Activated CD8-positive, alpha-beta memory T cell treated with anti-CD3 and anti-CD28 coated beads, Interleukin-2, amount 50 U/mL, for 48 hours (primary cell): ENCODE data around the gene PPFIBP1.
"Not testable (repeated sequence)": the region's sequence is repeated elsewhere in the genome, so short reads cannot be mapped to it uniquely, and the experiment has no call there.

Experiments
- DNase-seq: peaks from one replicate; pipeline ENCODE4 v3.0.0-alpha.2; 2020

Gene PPFIBP1

DNA sequence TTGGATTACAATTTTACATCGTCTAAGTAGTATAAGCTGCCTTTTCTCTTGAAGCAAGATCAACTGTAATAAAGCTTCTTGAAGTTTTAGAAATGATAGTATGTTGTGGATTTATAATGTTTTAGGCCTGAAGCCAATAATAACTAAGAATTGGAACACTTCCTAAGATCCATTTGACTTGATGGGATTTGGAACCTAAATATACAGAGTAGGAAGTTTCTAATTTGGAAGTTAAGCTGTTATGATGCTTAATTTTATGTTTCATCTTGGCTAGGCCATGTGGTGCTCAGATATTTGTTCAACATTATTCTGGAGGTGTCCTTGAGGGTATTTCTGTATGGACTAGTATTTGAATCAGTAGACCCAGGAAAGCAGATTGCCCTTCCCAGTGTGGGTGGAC is 74.9 kb downstream of the PPFIBP1 start:
- not testable (repeated sequence) for DNase-seq

DNA sequence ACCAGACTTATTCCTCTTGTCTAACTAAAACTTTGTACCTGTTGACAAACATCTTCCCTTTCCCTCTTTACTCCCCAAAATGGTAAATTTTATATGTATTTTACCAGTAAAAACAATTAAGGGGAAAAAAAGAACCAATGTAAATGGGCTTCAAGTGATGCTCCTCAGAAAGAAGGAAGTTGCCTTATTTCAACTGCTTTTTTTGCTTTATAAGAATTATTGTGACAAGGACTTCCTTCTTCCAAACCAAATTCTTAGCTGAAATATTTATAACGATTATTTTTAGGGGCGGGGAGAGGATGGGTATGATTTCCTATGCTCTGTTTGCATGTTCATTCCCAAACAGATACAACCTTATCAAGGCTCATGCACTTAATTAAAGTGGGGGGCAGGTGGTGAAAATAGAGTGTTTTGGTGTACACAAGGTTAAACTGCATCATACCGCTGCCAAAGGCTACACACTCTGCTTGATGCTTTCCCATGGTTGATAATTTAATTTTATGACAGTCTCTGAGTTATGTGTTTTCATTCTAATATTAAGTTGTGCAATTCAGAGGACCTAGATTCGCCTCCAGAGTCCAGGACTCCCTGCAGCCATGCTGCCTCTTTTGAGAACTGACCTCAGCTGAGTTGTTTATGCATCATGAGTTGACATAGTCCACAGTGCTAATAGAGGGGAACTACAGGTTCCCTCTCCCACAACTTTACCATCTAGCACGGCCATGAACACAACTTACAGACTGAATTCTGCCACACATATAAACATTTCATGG is 77.2 kb downstream of the PPFIBP1 start:
- DNase-seq = not testable (repeated sequence)

DNA sequence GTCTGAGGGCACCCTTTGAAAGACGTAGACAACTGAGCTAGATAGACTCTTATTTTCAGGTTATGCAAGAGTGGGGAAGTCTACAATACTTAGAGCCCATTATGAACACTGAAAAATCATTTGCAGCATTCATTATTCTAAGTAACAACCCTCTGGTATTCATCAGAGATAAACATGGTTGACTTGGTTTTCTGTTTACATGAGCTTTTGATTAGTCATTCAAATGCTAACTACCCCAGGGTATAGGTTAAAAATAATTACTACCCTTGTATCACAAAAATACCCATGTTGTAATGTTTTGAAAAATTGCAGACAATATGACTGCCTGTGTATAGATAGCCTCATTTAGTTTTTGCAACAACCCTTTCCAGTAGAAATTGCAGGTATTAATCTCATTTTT is 78.5 kb downstream of the PPFIBP1 start:
- no peak for DNase-seq

DNA sequence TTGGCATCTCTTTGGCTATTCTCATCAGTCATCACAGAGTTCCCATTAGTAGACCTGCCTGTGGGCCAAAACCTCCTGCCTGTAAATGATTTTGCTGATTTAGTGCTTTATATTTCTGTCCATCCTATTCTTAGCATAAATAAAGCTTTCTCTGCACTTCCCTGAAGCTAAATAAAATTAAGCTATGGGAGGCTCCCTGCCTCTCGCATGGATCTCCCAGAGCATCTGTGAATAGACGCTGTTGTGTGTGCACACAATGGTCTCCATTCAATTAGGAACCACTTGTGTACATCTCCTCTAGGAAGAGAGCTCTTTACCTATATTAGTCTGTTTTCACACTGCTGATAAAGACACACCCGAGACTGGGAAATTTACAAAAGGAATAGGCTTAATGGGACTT is 80.4 kb downstream of the PPFIBP1 start:
- no peak for DNase-seq

DNA sequence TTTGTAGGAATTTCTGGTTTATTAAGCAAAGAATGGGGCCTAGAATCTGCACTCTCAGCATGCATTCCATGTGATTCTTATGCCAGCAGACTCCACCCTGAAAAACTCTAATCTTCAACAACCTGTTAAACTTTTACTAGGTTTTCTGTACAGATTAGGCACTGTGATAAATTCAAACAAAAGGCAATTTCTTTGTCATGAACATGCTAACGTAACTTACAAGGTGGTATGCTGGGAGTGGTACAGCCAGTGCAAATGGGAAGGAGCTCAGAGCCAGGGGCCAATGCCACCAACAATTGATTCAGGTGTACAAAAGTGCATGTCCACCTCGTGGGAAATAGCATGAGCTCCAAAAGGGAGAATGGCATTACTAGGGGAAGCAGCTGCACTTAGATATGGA is 83.0 kb downstream of the PPFIBP1 start:
- DNase-seq = no peak

DNA sequence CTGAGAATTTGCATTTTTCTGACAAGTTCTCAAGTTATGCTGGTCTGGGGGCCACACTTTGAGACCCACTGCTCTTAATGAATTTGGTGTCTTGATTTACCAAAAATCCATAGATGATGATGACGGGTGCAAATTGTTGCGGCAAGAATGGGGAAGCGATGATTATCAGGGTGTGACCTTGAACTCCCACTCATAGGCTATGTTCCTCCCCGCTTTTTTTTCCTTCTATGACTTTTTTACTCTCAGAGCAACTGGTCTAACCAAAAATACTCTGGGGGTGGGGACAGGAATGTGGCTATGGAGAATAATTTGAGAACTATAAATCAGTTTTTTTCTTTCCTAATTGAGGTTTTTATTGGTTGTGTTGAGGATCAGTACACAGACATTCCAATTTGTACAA is 83.6 kb downstream of the PPFIBP1 start:
- DNase-seq = no peak

DNA sequence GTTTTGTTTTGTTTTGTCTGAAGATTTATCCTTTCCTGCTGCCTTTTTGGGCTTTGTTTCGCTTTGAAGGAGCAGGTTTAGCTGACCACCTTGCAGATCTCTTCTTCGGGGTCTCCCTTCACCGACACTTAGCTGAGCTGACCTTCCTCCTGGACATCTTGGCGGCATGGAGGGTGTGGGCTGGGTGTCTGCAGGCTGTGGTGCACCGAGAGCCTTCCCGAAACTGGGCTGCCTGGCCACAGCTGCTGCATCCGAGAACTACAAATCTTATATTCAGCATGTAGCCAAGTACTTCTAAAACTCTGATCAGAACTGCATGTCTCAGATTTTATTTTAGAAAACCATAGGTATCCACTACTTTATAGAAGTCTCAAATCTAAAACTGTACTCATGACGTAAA is 84.9 kb downstream of the PPFIBP1 start:
- no peak for DNase-seq

DNA sequence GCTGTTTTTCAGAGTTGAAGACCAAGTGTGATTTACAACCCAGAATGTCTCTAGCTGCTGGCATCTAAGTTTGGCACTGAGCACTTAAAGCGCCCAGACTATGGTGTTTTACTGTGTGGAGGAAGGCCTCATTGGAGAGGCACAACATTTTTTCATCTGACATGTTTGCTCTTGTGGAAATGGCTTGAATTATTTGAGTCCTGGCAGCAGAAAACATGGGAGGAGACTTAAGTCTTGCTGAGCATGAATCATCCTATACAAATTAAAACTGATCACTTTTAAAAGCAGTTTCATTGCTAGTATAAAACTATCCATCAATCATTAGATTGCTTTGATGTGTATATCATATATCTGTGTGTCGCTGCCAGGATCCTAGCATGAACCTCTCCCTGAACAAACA is 86.4 kb downstream of the PPFIBP1 start:
- no peak for DNase-seq

DNA sequence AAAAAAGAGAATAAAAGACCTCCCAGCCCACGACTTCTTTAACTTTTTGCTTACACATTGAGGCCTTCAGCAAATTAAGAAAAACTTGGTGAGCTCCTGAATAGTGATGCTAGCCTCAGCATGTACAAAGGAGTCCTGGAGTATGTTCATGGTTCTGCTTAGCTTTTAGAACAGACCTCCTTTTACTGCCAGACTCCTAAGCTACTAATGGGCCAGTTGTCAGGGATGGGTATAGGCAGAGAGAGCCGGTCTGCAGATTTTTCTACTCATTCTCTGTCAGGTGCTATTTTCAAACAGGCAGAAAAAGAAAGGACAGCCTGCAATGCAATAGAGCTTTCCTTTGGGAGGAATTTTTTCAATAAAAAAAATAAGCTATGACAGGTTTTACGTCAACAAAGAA is 90.4 kb downstream of the PPFIBP1 start:
- DNase-seq = no peak

DNA sequence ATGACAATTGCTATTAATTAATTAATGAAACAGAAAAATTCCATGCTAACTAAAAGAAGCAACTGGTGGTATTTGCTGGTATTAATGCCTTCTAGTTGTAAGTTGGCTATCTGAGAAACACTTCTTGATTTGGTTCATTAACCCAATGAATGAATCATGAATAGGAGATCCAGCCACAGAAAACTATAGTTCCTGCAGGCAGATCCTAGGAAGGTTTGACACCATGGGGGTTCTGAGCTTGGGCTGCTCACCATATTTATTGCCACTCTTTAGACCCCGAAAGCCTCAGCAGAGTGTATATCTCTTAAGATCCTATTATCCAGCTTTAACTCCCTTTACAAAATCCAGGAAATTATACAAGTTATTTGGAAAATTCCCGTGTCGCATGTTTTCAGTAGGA is 90.9 kb downstream of the PPFIBP1 start:
- DNase-seq = no peak

DNA sequence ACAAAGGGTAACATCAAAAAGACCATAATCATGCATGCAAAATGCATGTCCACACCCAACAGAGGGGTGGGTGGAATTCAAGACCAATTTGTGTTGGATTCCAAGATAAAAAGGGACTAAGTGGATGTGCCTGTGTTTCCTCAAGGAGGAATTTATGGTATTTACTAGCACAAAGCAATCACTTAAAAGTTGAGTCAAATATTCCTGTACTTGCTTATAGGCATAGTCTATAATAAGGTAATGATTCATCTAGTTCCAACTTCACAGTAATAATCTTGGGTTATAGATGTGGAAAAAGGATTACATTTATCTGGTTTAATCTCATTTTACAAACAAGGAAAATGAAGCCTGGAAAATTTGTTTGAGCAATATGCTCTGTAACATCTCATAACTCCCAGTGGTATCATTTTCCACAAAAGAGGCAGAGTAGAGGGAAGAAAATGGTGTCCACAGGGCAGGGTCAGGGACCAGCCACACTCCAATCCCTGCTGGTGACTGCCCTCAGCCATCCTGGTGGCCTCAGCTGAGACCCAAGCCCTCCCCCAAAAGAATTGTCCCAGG is 91.4 kb downstream of the PPFIBP1 start:
- DNase-seq = no peak

DNA sequence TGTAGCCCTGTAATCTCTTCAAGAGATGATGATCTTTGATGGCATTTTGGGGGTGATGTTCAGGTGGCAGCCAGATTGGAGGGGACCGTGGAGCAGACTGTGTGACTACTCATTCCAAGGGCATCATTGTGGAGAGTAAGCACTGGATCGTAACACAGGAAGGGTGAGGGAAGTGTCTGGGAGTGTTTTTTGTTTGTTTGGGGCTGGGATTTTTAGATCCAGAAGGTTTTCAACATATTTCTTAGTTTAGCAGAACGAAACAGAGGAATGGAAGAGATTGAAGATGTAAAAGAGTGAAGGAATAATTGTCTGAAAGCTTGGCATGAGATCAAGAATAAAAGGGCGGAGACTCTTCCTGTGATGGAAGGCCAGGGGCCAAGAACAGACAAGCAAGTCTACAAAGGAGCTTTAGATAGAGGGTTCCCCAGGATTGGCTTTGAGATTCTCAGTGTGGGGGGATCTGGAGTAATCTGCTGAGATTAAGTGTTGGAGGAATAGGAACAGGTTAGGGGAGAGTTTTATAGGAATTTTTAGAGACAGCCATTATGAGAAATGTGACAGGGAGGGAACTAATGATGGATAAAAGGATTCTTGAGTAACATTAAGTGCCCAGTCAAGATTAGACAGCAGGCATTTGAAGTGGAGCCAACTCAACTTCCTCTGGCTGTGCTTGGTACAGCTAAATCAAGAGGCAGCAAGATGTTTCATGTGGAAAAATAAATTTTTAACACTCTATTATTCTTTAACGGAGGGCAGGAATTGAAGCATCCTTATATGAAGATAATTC is 92.5 kb downstream of the PPFIBP1 start:
- no peak for DNase-seq

DNA sequence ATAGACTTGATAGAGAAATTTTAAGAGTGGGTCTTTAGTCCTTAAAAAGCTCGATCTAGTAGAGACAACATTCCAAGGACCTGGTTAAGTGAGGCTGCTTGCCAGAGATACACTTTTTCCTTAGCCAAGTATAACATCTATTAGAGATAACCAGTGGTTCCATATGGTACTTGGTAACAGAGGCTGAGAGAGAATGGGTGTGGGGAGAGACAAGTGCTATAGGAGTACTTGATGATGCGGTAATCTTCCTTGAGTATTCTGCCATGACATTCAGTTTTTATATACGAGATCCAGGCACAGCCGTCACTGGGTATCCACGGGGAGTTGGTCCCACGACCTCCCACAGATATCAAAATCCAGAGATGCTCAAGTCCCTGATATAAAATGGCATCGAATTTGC is 94.8 kb downstream of the PPFIBP1 start:
- no peak for DNase-seq

DNA sequence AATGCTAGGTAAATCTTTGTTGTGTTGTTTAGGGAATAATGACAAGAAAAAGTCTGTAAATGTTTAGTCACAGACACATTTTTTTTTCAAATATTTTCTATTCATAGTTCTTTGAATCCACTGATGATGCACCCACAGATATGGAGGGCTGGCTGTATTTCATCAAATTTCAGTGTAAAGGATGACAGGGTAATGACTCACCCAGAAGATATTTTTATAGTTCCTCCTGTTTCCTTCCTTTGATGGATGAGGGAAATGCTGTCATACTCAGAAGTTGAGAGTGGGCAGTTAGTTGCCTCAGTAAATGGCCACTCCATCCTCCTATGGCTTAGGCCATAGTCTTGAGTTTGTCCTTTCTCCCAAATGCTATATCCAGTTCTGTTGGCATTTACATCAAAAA is 95.3 kb downstream of the PPFIBP1 start:
- DNase-seq = no peak

DNA sequence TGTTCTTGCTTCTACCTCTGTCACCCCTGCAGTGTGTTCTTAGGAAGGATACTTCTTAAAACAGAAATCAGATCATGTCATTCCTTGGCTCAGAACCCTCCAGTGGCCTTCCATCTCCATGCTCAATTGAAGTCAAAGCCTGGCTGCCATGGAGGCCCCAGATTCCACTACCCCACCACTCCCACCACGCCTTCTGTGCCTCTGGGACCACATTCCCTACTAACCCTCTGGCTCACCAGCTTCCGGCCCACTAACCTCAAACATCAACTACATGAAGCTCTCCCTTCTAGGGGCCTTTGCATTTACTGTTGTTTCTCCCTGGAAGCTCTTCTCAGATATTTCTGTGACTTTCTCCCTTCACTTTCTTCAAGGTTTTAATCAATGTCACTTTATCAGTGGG is 96.1 kb downstream of the PPFIBP1 start:
- DNase-seq = no peak

DNA sequence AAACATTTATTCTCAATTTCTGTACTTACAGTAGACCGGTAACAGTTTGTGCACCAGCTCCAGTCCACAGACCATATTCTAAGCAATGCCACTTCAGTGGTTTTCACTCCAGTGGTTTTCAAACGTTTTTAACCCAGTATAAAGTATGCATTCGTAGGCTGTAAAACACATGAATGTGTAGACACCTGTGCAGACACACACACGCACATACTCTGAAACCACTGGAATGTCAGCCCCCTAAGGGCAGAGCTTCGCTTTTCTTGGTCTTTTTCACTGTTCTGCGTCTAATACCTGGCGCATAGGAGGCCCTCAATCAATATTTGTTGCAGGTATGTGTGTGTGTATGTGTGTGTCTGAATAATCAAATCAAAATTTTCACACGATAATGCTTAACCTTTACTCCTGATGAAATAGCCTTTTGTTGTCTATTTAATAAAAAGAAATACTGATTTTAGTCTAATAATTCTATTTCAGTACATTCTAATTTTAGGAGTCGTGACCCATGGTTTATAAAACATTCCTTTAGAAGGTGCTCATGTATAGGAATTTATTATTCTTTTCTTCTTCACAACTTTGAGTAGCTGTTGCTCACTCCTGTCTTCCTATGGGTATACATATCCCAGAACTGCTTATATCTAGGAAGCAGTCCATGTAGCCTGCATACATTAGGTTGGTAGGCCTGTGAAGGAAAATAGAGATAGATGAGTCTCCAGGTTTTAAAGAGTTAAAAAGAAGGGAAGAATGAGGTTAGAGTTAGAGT is 98.6 kb downstream of the PPFIBP1 start:
- DNase-seq = no peak

DNA sequence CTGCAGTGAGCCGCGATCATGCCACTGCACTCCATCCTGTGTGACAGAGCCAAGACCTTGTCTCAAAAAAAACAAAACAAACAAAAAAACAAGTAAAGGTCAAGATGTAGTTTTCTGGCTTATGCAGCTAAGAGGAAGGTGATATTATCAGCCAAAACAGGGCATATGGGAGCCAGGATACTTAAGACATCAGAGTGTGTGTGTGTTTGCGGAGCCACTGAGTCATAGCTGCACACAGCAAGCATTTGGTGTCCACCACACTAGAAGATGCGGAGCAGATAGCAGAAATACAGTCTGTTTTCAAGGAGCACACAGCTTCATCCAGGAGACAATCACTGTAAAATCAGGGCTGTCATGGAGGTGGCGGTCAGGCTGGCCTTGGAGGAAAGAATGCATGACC is 99.6 kb downstream of the PPFIBP1 start:
- DNase-seq = no peak

DNA sequence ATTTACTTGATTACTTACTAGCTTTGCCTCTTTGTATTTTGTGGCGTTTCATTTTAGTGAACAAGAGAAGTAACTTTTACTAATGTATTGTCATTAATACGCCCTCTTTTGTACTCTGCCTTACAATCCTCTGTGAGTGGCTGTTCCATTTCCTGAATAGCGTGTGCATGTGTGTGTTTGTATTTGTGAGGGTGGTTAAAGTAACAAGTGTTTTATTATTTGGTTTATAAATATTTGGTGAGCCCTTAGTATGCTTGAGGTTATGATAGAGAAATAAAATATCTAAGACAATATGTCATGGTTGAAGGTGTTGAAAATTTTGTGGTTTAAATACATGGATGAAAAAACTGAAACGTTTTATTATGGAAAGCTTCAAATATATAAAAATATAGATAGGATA is 100.6 kb downstream of the PPFIBP1 start:
- no peak for DNase-seq

DNA sequence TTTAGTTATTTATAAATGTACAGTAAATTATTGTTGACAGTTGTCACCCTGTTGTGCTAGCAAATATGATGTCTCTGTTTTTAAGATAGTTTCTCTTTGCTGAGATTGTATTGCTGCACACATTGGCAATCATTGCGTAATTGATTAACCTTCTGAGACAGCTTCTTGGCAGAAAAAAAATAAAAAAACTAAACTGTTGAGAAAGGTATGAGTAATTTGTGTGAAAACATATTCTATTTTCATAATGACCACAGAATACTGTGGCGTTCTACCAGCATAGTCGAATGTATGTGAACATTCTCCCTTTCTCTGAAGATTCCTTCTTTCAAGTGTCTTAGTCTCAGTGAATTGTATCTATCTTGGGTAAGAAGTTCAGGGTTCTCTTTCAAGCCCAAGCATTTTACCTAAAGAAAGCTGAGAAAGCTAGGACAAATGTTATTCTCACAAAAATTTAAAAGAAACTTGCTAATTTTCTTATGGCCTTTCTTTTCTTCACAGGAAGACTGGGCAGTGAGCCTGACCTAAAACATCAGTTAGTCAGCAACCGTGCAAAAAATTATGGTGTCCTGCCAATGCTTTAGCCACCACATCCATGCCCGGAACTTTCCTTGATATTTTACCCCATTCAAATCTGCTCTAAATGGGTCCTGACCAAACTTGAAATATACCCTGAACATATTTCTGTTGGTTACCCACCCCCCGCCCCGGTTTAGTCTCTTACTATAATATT is 103.3 kb downstream of the PPFIBP1 start:
- no peak for DNase-seq

DNA sequence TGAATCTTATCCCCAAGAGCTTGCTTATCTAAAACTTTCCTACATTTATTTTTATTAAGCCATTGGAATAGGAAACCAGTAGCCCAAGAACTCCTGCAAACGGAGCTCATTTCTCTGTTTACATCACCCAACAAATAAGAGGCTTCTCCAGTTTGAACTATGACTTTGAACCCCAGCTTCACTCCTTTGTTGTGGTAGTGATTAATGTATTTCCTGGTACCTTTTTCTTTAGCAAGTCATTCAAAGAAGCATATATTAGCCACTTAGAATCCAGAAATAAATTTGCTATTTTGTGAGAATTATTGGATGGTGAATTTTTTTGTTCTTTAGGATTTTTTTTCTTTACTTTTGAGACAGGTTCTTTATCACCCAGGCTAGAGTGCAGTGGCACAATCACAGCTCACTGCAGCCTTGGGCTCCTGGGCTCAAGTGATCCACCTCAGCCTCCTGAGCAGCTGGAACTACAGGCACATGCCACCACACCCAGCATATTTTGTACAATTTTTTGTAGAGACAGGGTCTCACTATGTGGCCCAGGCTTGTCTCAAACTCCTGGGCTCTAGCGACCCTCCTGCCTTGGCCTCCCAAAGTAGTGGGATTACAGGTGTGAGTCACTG is 104.0 kb downstream of the PPFIBP1 start:
- DNase-seq = not testable (repeated sequence)

DNA sequence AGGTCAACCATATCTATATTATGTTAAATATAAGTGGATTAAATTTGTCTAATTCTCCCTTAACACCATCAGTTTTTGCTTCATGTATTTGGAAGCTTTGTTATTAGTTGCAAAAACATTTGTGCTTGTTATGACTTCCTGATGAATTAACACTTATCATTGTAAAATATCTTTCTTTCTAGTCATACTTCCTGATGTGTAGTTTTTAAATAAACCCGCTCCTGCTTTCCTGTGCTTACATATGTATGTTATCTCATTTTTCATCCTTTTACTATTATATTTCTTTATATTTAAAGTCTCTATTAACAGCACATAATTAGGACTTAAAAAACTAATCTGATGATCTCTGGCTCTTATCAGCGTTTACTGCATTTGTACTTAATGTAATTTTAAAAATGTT is 106.2 kb downstream of the PPFIBP1 start:
- DNase-seq = not testable (repeated sequence)

DNA sequence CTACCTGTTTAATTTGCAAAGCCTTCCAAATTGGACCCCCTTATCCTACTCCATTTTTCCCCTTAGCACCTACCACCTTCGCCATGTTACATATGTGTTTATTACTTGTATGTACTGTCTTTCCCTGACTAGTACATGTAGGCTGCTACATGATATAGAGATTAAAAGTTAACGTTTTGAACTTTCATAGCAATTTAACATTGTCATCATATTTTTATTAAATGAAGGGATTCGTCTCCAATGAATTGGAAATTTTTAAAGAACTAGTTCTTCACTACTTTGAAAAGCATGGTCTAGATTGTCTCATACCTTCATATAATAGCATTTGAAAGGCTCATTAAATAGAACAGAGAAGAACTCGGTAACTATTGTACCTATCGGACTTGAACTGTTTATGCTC is 107.4 kb downstream of the PPFIBP1 start:
- no peak for DNase-seq
